Measurements from ENCODE around the gene IRGC. TPM values are rescaled to one million over a fixed set of nuclear protein-coding genes. Genes with fewer than 3 reads are reported as not detected.

Gene IRGC
- total and polyA plus RNA-seq, 9 donors: not detected

DNA sequence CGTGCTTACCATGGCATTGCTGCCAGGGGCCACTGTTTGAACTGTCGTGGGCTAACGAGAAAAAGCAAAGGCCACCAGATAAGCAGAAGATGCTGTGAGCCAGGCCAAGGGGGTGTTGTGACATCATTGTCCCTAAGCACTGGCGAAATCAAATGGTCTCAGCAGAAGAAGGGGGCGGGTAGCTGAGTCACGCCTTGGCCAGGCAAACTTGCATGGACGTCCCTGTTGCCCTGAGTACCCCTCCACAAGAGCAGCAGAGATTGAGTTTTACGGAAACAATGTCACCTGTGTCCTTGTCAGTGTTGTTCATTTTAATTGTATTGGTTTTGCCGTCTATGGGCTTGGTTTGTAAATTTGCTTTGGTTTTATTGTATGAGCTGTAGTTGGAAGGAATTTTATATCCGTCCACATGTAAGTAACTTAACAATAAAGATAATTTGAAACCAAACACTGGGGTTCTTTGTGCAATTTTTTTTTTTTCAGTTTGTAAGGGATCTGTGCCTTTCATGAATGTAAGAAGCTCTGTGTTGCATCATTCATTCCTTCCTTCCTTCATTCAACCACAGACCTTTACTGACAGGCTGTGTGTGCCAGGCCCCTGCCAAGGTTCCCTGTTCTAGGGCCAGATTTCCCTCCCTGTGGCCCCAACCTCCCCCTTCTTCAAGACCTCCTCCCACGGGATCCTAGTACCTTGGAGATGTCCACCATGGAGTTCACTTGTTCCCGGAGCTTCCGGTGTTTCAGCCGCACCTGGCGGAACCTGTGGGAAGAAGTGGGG lies 52.6 kb downstream of the IRGC start:
- no peak overlapping the region for H3K27ac ChIP-seq

DNA sequence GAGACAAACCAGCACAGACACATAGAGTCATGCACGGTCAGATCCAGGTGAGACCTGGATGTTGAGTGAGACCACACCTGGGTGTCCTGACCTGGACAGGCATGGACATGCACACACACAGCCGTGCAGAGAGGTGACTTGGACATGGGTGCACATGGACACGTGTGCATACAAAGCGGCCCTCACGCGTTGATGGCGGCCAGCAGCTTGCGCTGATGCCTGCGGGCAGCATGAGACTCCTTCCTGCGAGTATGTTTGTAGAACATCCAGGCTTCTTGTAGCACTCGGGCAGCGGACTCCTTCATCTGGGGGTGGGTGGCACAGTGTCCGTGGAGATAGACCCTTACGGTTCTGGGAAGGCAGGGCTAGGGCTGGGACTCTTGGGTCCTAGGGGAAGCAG lies 53.4 kb downstream of the IRGC start:
- H3K4me1 ChIP-seq (ENCODE audit: insufficient read depth): peaks cover 3% of the 10 kb centered on the region
- H3K27ac ChIP-seq: no peak overlapping the region
- no peak for DNase-seq
- intact Hi-C loops (cut with DNase I): no loop called here
- H3K4me3 ChIP-seq: no peak overlapping the region
- no peaks in the 10 kb centered on the region for H3K36me3 ChIP-seq
- H3K9me3 ChIP-seq: no peaks in the 10 kb centered on the region
- TF ChIP-seq EP300 (IDR thresholded peaks at IDR 0.05): no peak
- TF ChIP-seq POLR2A (IDR thresholded peaks at IDR 0.05): no peak
- no peak for TF ChIP-seq CTCF (IDR thresholded peaks at IDR 0.05)
- no peaks in the 10 kb centered on the region for H3K27me3 ChIP-seq
- WGBS, 3 donors: 88 to 89% (median 89%) methylated on average over 12 to 14 of the region's 14 CpGs

More for the DNA sequence above, 52.6 kb downstream of the IRGC start:
- intact Hi-C loops (cut with DNase I): no loop called here
- no peaks in the 10 kb centered on the region for H3K36me3 ChIP-seq
- H3K9me3 ChIP-seq: no peaks in the 10 kb centered on the region
- WGBS, 3 donors: 67 to 74% (median 67%) methylated on average over 15 of the region's 15 CpGs
- TF ChIP-seq EP300 (IDR thresholded peaks at IDR 0.05) (no peak), POLR2A (IDR thresholded peaks at IDR 0.05) (no peak), CTCF (IDR thresholded peaks at IDR 0.05) (no peak)
- DNase-seq: no peak
- H3K4me1 ChIP-seq (ENCODE audit: insufficient read depth): no peaks in the 10 kb centered on the region
- no peaks in the 10 kb centered on the region for H3K27me3 ChIP-seq
- no peak overlapping the region for H3K4me3 ChIP-seq

Other genes with a start within 250 kb of the IRGC start
- gene PHLDB3, start 211.3 kb upstream of the IRGC start, total RNA-seq: 10 to 100 TPM; 14.5 to 29.7 (median 21.8) TPM
- gene PHLDB3, start 211.3 kb upstream of the IRGC start, polyA plus RNA-seq: 10 to 100 TPM in 1 of 2 donors, 1 to 10 TPM in 1; 1.4 to 14.7 TPM
- gene ETHE1, start 188.9 kb upstream of the IRGC start, total RNA-seq: 10 to 100 TPM; 16.1 to 28.5 (median 22.5) TPM
- 10 to 100 TPM; 25.0 to 28.7 TPM for gene ETHE1, start 188.9 kb upstream of the IRGC start, polyA plus RNA-seq
- gene ZNF575, start 182.9 kb upstream of the IRGC start, total RNA-seq: 1 to 10 TPM; 1.3 to 5.9 (median 3.9) TPM
- 1 to 10 TPM; 1.2 to 1.7 TPM for gene ZNF575, start 182.9 kb upstream of the IRGC start, polyA plus RNA-seq
- gene XRCC1, start 140.5 kb upstream of the IRGC start, total RNA-seq: 10 to 100 TPM; 19.0 to 39.9 (median 28.4) TPM
- 10 to 100 TPM; 16.8 to 37.7 TPM for gene XRCC1, start 140.5 kb upstream of the IRGC start, polyA plus RNA-seq
- 10 to 100 TPM; 10.6 to 22.3 (median 17.7) TPM for gene PINLYP, start 140.3 kb upstream of the IRGC start, total RNA-seq
- gene PINLYP, start 140.3 kb upstream of the IRGC start, polyA plus RNA-seq: 10 to 100 TPM; 25.5 to 29.9 TPM
- 10 to 100 TPM; 11.6 to 25.8 (median 19.8) TPM for gene IRGQ, start 119.9 kb upstream of the IRGC start, total RNA-seq
- gene IRGQ, start 119.9 kb upstream of the IRGC start, polyA plus RNA-seq: 10 to 100 TPM in 1 of 2 donors, 1 to 10 TPM in 1; 5.4 to 10.5 TPM
- 10 to 100 TPM; 11.5 to 22.4 (median 16.9) TPM for gene ZNF576, start 119.5 kb upstream of the IRGC start, total RNA-seq
- gene ZNF576, start 119.5 kb upstream of the IRGC start, polyA plus RNA-seq: 10 to 100 TPM in 1 of 2 donors, 1 to 10 TPM in 1; 8.6 to 16.6 TPM
- under 1 TPM; 0.10 to 0.73 (median 0.33) TPM for gene SRRM5, start 104.0 kb upstream of the IRGC start, total RNA-seq
- under 1 TPM; 0.25 to 0.50 TPM for gene SRRM5, start 104.0 kb upstream of the IRGC start, polyA plus RNA-seq
- 10 to 100 TPM; 30.0 to 69.0 (median 43.1) TPM for gene ZNF428, start 96.4 kb upstream of the IRGC start, total RNA-seq
- 10 to 100 TPM; 11.6 to 59.0 TPM for gene ZNF428, start 96.4 kb upstream of the IRGC start, polyA plus RNA-seq
- gene CADM4, start 76.2 kb upstream of the IRGC start, total RNA-seq: 10 to 100 TPM in 6 of 7 donors, 1 to 10 TPM in 1; 8.2 to 24.3 (median 11.3) TPM
- gene CADM4, start 76.2 kb upstream of the IRGC start, polyA plus RNA-seq: 10 to 100 TPM in 1 of 2 donors, 1 to 10 TPM in 1; 6.2 to 17.8 TPM
- 100 to 1,000 TPM in 1 of 7 donors, 10 to 100 TPM in 5, 1 to 10 TPM in 1; 9.4 to 112 (median 22.1) TPM for gene PLAUR, start 45.9 kb upstream of the IRGC start, total RNA-seq
- gene PLAUR, start 45.9 kb upstream of the IRGC start, polyA plus RNA-seq: 10 to 100 TPM in 1 of 2 donors, 1 to 10 TPM in 1; 9.5 to 13.4 TPM
- 10 to 100 TPM; 13.9 to 34.8 (median 24.2) TPM for gene SMG9, start 38.9 kb downstream of the IRGC start, total RNA-seq
- gene SMG9, start 38.9 kb downstream of the IRGC start, polyA plus RNA-seq: 10 to 100 TPM; 15.7 to 15.9 TPM
- gene KCNN4, start 64.9 kb downstream of the IRGC start, total RNA-seq: 1 to 10 TPM in 5 of 7 donors, under 1 TPM in 2; 0.61 to 9.1 (median 2.6) TPM
- gene KCNN4, start 64.9 kb downstream of the IRGC start, polyA plus RNA-seq: under 1 TPM; 0.28 to 0.71 TPM
- 1 to 10 TPM in 2 of 7 donors, under 1 TPM in 5; 0.25 to 1.9 (median 0.79) TPM for gene LYPD5, start 86.4 kb downstream of the IRGC start, total RNA-seq
- 1 to 10 TPM in 1 of 2 donors, under 1 TPM in 1; 0.27 to 1.9 TPM for gene LYPD5, start 86.4 kb downstream of the IRGC start, polyA plus RNA-seq
- 10 to 100 TPM in 5 of 7 donors, 1 to 10 TPM in 2; 8.2 to 14.6 (median 11.9) TPM for gene ZNF283, start 111.2 kb downstream of the IRGC start, total RNA-seq
- gene ZNF283, start 111.2 kb downstream of the IRGC start, polyA plus RNA-seq: 1 to 10 TPM; 3.2 to 7.3 TPM
- gene ZNF404, start 167.9 kb downstream of the IRGC start, total RNA-seq: 1 to 10 TPM; 2.1 to 6.4 (median 4.6) TPM
- gene ZNF404, start 167.9 kb downstream of the IRGC start, polyA plus RNA-seq: 1 to 10 TPM; 3.2 TPM
- 10 to 100 TPM in 5 of 7 donors, 1 to 10 TPM in 2; 8.3 to 18.8 (median 15.1) TPM for gene ZNF45, start 219.2 kb downstream of the IRGC start, total RNA-seq
- gene ZNF45, start 219.2 kb downstream of the IRGC start, polyA plus RNA-seq: 10 to 100 TPM in 1 of 2 donors, 1 to 10 TPM in 1; 7.0 to 13.4 TPM
- gene ZNF221, start 235.2 kb downstream of the IRGC start, total RNA-seq: 10 to 100 TPM in 1 of 7 donors, 1 to 10 TPM in 6; 2.2 to 11.5 (median 8.0) TPM
- 1 to 10 TPM; 2.3 to 3.3 TPM for gene ZNF221, start 235.2 kb downstream of the IRGC start, polyA plus RNA-seq

All from ovary (tissue), 9 donors.